Measurements from ENCODE around the gene CHRNG.

DNA sequence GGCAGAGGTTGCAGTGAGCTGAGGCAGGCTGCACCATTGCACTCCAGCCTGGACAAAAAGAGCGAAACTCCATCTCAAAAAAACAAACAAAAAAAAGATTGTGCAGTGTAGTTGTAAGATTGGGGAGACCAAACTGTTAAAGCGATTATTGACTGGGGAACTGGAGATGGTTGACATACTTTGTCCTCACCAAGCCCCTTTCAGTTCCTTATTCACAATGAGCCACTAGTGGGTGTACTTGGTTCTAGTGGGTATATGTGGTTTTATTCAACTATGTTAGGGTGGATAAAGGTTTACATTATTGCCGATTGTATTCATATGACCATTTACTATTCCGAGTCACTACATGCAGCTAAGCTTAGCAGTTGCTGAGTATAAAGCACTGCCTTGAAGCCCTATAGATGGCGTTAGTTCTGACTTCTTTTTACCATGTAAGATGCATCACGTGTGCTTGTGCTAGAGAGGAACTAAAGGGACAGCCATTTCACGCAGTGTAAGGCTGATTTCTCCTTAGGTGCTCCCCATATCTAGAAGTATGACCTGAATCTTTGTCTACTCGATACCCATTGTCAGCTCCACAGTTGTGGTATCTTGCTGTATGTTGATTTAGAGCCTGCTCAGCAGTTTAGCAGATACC lies 23.1 kb downstream of the CHRNG start:
- TF ChIP-seq, protein P1, sequence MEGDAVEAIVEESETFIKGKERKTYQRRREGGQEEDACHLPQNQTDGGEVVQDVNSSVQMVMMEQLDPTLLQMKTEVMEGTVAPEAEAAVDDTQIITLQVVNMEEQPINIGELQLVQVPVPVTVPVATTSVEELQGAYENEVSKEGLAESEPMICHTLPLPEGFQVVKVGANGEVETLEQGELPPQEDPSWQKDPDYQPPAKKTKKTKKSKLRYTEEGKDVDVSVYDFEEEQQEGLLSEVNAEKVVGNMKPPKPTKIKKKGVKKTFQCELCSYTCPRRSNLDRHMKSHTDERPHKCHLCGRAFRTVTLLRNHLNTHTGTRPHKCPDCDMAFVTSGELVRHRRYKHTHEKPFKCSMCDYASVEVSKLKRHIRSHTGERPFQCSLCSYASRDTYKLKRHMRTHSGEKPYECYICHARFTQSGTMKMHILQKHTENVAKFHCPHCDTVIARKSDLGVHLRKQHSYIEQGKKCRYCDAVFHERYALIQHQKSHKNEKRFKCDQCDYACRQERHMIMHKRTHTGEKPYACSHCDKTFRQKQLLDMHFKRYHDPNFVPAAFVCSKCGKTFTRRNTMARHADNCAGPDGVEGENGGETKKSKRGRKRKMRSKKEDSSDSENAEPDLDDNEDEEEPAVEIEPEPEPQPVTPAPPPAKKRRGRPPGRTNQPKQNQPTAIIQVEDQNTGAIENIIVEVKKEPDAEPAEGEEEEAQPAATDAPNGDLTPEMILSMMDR (IDR thresholded peaks at IDR 0.05), result no peak
- no peak for TF ChIP-seq POLR2A (IDR thresholded peaks at IDR 0.05)

All from uterus (tissue), 2 donors.